HG02973 (cell line): Measurements from ENCODE around the gene OR8H1.

Experiments used
- ATAC-seq: cut with Tn5 transposase; IDR thresholded peaks from one replicate; pipeline ENCODE4 v1.9.1; 2021; ENCODE audit warnings: moderate library complexity; ENCODE audit not compliant: unreplicated experiment

Gene OR8H1

DNA sequence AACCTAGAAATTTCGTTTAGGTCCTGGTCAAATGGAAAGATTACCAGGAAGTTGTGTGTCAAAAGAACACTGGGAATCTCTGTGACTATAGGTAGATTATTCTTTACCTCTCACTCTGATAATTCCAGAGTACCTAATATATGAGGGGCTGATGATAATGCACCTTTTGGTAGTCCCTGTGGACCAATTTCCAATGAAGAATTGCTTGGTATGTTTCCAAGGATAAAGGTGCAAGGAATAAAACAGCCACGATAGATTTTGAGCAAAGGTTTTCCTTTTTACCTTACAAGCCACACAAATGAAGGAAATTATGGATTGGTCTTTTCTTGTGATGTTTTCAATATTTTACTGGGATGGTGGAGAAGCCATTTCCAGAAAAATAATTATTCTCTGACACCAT lies at the start of gene OR8H1:
OR8H1 (minus strand) TSS at position 101 of the 400 bp plus-strand sequence. CDS start 1,192 bp downstream, outside the sequence.
- ATAC-seq: no peak

GRCh38 chr11:56340289-56340688 lies 48.2 kb upstream of the OR8H1 start:
- no peak for ATAC-seq

- ATAC-seq: no peak
Observed at GRCh38 chr11:56333156-56333555, 41.1 kb upstream of the OR8H1 start.

- ATAC-seq: no peak
Observed at GRCh38 chr11:56331861-56332491, 39.9 kb upstream of the OR8H1 start.

GRCh38 chr11:56314844-56315243 lies 22.8 kb upstream of the OR8H1 start, which contains the start of gene OR8K3:
Gene OR8K3, plus strand, starts transcription at chr11:56315144. Its CDS starts 3,163 bp downstream, at chr11:56318307.
- no peak for ATAC-seq

GRCh38 chr11:56307836-56308235 lies 15.8 kb upstream of the OR8H1 start:
- ATAC-seq: no peak

- no peak for ATAC-seq
Observed at GRCh38 chr11:56296898-56297297, 4.8 kb upstream of the OR8H1 start.

DNA sequence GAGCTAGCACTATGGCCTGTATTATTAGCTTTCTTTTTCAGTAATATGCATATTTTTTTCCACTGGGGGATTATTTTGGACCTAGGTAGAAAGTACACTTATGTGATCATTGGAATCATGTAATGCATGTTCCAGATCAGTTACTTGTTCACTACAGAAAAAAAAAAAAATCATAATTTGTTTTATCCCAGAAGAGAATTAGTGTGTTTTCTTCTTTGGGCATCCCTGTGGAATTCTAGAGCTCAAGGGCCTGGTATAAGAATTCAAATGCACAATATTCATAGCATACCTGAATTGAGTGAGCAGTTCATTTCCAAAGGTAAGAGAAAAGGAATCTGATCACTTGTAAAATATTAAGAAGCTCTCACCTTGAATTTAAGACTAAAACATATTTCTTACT lies 18.2 kb downstream of the OR8H1 start, which contains the start of gene OR5T1:
OR5T1 (plus strand) TSS at position 301 of the 400 bp plus-strand sequence. CDS start 1,485 bp downstream, outside the sequence.
- ATAC-seq: no peak

- ATAC-seq: no peak
Observed at GRCh38 chr11:56271092-56271491, 21.0 kb downstream of the OR8H1 start.

DNA sequence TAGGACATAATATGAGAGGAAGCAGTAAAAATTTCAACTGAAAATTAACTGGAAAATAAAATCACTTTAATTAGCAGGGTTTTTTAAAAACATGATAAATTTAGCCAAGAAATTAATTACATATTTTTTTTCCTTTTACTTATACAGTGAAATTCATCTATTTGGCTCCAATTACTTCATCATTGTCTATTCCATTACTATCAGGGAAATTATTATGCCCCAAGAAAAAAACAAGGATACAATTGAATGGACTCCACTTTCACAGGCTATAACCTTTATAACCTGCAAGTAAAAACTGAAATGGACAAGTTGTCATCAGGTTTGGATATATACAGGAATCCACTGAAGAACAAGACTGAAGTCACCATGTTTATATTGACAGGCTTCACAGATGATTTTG lies 40.1 kb downstream of the OR8H1 start, which contains the start of gene OR5T3:
OR5T3 (plus strand) TSS at position 301 of the 400 bp plus-strand sequence; CDS start at position 301, 0 bp downstream.
- ATAC-seq: no peak
